AML-193 (cell line): ENCODE measurements around the gene RHOF.
"Not testable (repeated sequence)": the region's sequence is repeated elsewhere in the genome, so short reads cannot be mapped to it uniquely, and the experiment has no call there.

Source experiments
- DNase-seq, 2 experiments: peaks; one replicate each; lab custom pipeline; 2025; lab: John Stamatoyannopoulos, UW

Gene RHOF

GRCh38 chr12:121748571-121749265 is 44.8 kb downstream of the RHOF start:
- no peak for DNase-seq

GRCh38 chr12:121748218-121748570 is 45.3 kb downstream of the RHOF start:
- no peak for DNase-seq

GRCh38 chr12:121745545-121745944 is 47.9 kb downstream of the RHOF start:
- not testable (repeated sequence) for DNase-seq

- DNase-seq = peak in 1 of 2 experiments; percentile 10
Measured at GRCh38 chr12:121741743-121742142, 51.7 kb downstream of the RHOF start.

- no peak for DNase-seq
Measured at GRCh38 chr12:121740847-121741246, 52.6 kb downstream of the RHOF start.

GRCh38 chr12:121738340-121738858 is 55.1 kb downstream of the RHOF start:
- DNase-seq = no peak

GRCh38 chr12:121733849-121734248 is 59.6 kb downstream of the RHOF start:
- no peak for DNase-seq

- no peak for DNase-seq
Measured at GRCh38 chr12:121731473-121731872, 62.0 kb downstream of the RHOF start.

GRCh38 chr12:121729021-121729420 is 64.5 kb downstream of the RHOF start:
- no peak for DNase-seq
